H9 (cell line): ENCODE data around the gene XRN2. TPM values are rescaled to one million over a fixed set of nuclear protein-coding genes. Genes with fewer than 3 reads are reported as not detected.

Experiments used
- DNase-seq: peaks from one replicate; pipeline ENCODE4 v3.0.0-alpha.2; 2017
- H2AFZ ChIP-seq: one replicate; pipeline ENCODE4 v1.6.1; 2013; ENCODE audit warnings: mild to moderate bottlenecking, low read length, control low read depth, moderate library complexity
- H2AK5ac ChIP-seq: 2 replicates; pipeline ENCODE4 v1.6.1; 2013; ENCODE audit warnings: low read length, control low read depth, mixed read lengths; ENCODE audit not compliant: insufficient read length
- H2BK120ac ChIP-seq: one replicate; pipeline ENCODE4 v1.6.1; 2013; ENCODE audit warnings: low read depth, mild to moderate bottlenecking, low read length, control low read depth, inconsistent platforms; ENCODE audit not compliant: poor library complexity, severe bottlenecking
- H2BK12ac ChIP-seq: 2 replicates; pipeline ENCODE4 v1.6.1; 2013; ENCODE audit warnings: low read length, control low read depth, mixed read lengths, low read depth; ENCODE audit not compliant: insufficient read length
- H2BK15ac ChIP-seq: 2 replicates; pipeline ENCODE4 v1.6.1; 2013; ENCODE audit warnings: low read depth, low read length, control low read depth
- H2BK20ac ChIP-seq: one replicate; pipeline ENCODE4 v1.6.1; 2013; ENCODE audit warnings: low read depth, mild to moderate bottlenecking, low read length, control low read depth, inconsistent platforms; ENCODE audit not compliant: poor library complexity, severe bottlenecking
- H2BK5ac ChIP-seq: 2 replicates; pipeline ENCODE4 v1.6.1; 2013; ENCODE audit warnings: low read length, control low read depth, mixed read lengths; ENCODE audit not compliant: insufficient read length
- H3K14ac ChIP-seq: 2 replicates; pipeline ENCODE4 v1.6.1; 2013; ENCODE audit warnings: low read length, control low read depth; ENCODE audit not compliant: insufficient read depth
- H3K18ac ChIP-seq: 2 replicates; pipeline ENCODE4 v1.6.1; 2013; ENCODE audit warnings: low read depth, mild to moderate bottlenecking, mixed read lengths, low read length, control low read depth; ENCODE audit not compliant: insufficient read length
- H3K23ac ChIP-seq: 2 replicates; pipeline ENCODE4 v1.6.1; 2013; ENCODE audit warnings: low read length, control low read depth, mixed read lengths, low read depth; ENCODE audit not compliant: insufficient read length
- H3K23me2 ChIP-seq: 2 replicates; pipeline ENCODE4 v1.6.1; 2013; ENCODE audit warnings: low read depth, mild to moderate bottlenecking, mixed read lengths, low read length, control low read depth; ENCODE audit not compliant: insufficient read length, poor library complexity, severe bottlenecking
- H3K27ac ChIP-seq: 2 replicates; pipeline ENCODE4 v1.5.1; 2013; ENCODE audit warnings: low read length, control low read depth, mixed read lengths, low read depth; ENCODE audit not compliant: insufficient read length
- H3K27me3 ChIP-seq: 2 replicates; pipeline ENCODE4 v1.6.1; 2013; ENCODE audit warnings: low read length, control low read depth, inconsistent platforms; ENCODE audit not compliant: insufficient read depth
- H3K4ac ChIP-seq: 2 replicates; pipeline ENCODE4 v1.6.1; 2013; ENCODE audit warnings: low read depth, mild to moderate bottlenecking, control low read depth, inconsistent platforms, low read length, moderate library complexity
- H3K4me1 ChIP-seq: 2 replicates; pipeline ENCODE4 v1.6.1; 2013; ENCODE audit warnings: low read length, control low read depth, inconsistent platforms; ENCODE audit not compliant: insufficient read depth
- H3K4me2 ChIP-seq: 2 replicates; pipeline ENCODE4 v1.6.1; 2013; ENCODE audit warnings: low read length, control low read depth, mixed read lengths; ENCODE audit not compliant: insufficient read length, insufficient read depth
- H3K56ac ChIP-seq: 2 replicates; pipeline ENCODE4 v1.6.1; 2013; ENCODE audit warnings: low read depth, mild to moderate bottlenecking, mixed read lengths, low read length, control low read depth; ENCODE audit not compliant: insufficient read length
- H3K79me1 ChIP-seq: 2 replicates; pipeline ENCODE4 v1.6.1; 2013; ENCODE audit warnings: low read depth, mild to moderate bottlenecking, moderate library complexity, low read length, control low read depth, inconsistent platforms; ENCODE audit not compliant: insufficient read depth, poor library complexity, severe bottlenecking
- H3K79me2 ChIP-seq: 2 replicates; pipeline ENCODE4 v1.6.1; 2013; ENCODE audit warnings: low read length, control low read depth, inconsistent platforms; ENCODE audit not compliant: insufficient read depth
- H3K9ac ChIP-seq: 2 replicates; pipeline ENCODE4 v1.6.1; 2013; ENCODE audit warnings: low read length, control low read depth, mixed read lengths; ENCODE audit not compliant: insufficient read length; ENCODE audit errors: extremely low read depth
- H3K9me3 ChIP-seq: one replicate; pipeline ENCODE4 v1.6.1; 2013; ENCODE audit warnings: low read depth, low read length, inconsistent platforms; ENCODE audit not compliant: control insufficient read depth
- H3T11ph ChIP-seq: one replicate; pipeline ENCODE4 v1.6.1; 2013; ENCODE audit warnings: mild to moderate bottlenecking, low read length, control low read depth, inconsistent platforms
- H4K20me1 ChIP-seq: one replicate; pipeline ENCODE4 v1.6.1; 2013; ENCODE audit not compliant: control insufficient read depth, insufficient read length, insufficient read depth
- H4K5ac ChIP-seq: 2 replicates; pipeline ENCODE4 v1.6.1; 2013; ENCODE audit warnings: low read depth, mild to moderate bottlenecking, mixed read lengths, low read length, control low read depth; ENCODE audit not compliant: insufficient read length
- H4K8ac ChIP-seq: replicated peaks from 2 replicates; pipeline ENCODE4 v1.6.1; 2013; ENCODE audit warnings: low read length, control low read depth, mixed read lengths, low read depth; ENCODE audit not compliant: insufficient read length
- H4K91ac ChIP-seq: 2 replicates; pipeline ENCODE4 v1.6.1; 2013; ENCODE audit warnings: low read depth, mild to moderate bottlenecking, moderate library complexity, mixed read lengths, low read length, control low read depth; ENCODE audit not compliant: insufficient read length
- H3K27ac Mint-ChIP-seq, 3 experiments: 2 replicates in 2 of 3; 3 replicates in 1 of 3; pipeline ENCODE4 v1.8.0; 2020 to 2021; ENCODE audit warnings: mixed read lengths in 3 of 3, mild to moderate bottlenecking in 1 of 3, moderate library complexity in 1 of 3
- H3K27me3 Mint-ChIP-seq: 2 replicates; pipeline ENCODE4 v1.8.0; 2021; ENCODE audit warnings: low read depth, mild to moderate bottlenecking, moderate library complexity, mixed read lengths
- H3K36me3 Mint-ChIP-seq, 3 experiments: 2 replicates in 2 of 3; 3 replicates in 1 of 3; pipeline ENCODE4 v1.8.0; 2020 to 2021; ENCODE audit warnings: low read depth in 3 of 3, mixed read lengths in 3 of 3; ENCODE audit not compliant: insufficient read depth in 1 of 3
- H3K4me1 Mint-ChIP-seq, 2 experiments: 2 replicates each; pipeline ENCODE4 v1.8.0; 2020; ENCODE audit warnings: mixed read lengths in 2 of 2
- H3K4me3 Mint-ChIP-seq, 2 experiments: 2 replicates in 1 of 2; 3 replicates in 1 of 2; pipeline ENCODE4 v1.8.0; 2020 to 2021; ENCODE audit warnings: mild to moderate bottlenecking in 2 of 2, mixed read lengths in 2 of 2, moderate library complexity in 1 of 2
- H3K9me3 Mint-ChIP-seq, 2 experiments: 2 replicates in 1 of 2; 3 replicates in 1 of 2; pipeline ENCODE4 v1.8.0; 2020; ENCODE audit warnings: mild to moderate bottlenecking in 2 of 2, mixed read lengths in 2 of 2, moderate library complexity in 1 of 2
- WGBS: extraction: QIAGEN DNeasy Blood & Tissue Kit; methylation state at CpG from one replicate; pipeline ENCODE4 v1.1.7; 2013; ENCODE audit warnings: missing lambda C conversion rate, low lambda C conversion rate, mixed read lengths; ENCODE audit not compliant: insufficient read length; ENCODE audit errors: extremely low coverage; 5-methylcytosine and 5-hydroxymethylcytosine counted together
- total RNA-seq: library from RNA; stranded (reverse); gene quantifications from 2 replicates; pipeline ENCODE4 v1.2.1, GENCODE V29; 2021
- TF ChIP-seq, protein P1 (sequence below): fragments of 200-600 bp; sonication (generic); conservative IDR thresholded peaks from 3 replicates; pipeline ENCODE4 v1.8.0; 2021; ENCODE audit warnings: antibody characterized with exemption, mild to moderate bottlenecking

The XRN2 gene
- total RNA-seq, 1 experiment from 2014 or later, result 96.7 TPM

DNA sequence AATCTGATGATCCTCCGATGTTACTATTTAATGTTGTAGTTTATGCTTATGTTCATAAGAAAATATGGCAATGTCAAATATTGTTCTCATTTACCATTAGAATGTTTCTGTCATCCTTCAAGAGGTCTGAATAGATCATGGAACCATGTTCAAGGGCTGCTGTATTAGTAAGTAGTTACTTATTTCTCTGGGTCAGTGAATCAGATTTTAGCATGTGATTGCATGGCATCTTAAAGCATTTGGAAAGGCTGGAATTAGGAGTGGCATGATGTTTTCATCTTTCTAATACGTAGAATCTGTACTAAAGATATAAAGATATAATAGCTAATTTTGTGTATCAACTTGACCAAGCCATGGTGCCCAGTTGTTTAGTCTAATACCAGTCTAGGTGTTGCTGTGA lies 134.7 kb downstream of the XRN2 start:
- TF ChIP-seq, protein P1, sequence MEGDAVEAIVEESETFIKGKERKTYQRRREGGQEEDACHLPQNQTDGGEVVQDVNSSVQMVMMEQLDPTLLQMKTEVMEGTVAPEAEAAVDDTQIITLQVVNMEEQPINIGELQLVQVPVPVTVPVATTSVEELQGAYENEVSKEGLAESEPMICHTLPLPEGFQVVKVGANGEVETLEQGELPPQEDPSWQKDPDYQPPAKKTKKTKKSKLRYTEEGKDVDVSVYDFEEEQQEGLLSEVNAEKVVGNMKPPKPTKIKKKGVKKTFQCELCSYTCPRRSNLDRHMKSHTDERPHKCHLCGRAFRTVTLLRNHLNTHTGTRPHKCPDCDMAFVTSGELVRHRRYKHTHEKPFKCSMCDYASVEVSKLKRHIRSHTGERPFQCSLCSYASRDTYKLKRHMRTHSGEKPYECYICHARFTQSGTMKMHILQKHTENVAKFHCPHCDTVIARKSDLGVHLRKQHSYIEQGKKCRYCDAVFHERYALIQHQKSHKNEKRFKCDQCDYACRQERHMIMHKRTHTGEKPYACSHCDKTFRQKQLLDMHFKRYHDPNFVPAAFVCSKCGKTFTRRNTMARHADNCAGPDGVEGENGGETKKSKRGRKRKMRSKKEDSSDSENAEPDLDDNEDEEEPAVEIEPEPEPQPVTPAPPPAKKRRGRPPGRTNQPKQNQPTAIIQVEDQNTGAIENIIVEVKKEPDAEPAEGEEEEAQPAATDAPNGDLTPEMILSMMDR, result no peak
- Histone ChIP-seq H3K23me2 (no peaks in the 10 kb centered on the region), H3K14ac (no peak overlapping the region), H3K4me2 (no peak overlapping the region), H2BK15ac (no peak overlapping the region), H3K23ac (no peak overlapping the region), H3K27me3 (no peaks in the 10 kb centered on the region), H2AK5ac (no peak overlapping the region), H3K4me1 (peaks cover 3% of the 10 kb centered on the region; the same call in 1 of the 2 replicates), H4K5ac (no peak overlapping the region), H3K18ac (no peak overlapping the region), H3T11ph (no peak overlapping the region), H4K20me1 (no peaks in the 10 kb centered on the region), H2BK12ac (no peak overlapping the region), H3K9me3 (no peaks in the 10 kb centered on the region), H2BK120ac (no peak overlapping the region), H4K8ac (no peak overlapping the region), H3K56ac (no peak overlapping the region), H3K4ac (no peak overlapping the region), H3K79me2 (no peaks in the 10 kb centered on the region), H3K27ac (no peak overlapping the region), H2BK5ac (no peak overlapping the region), H3K79me1 (no peaks in the 10 kb centered on the region), H3K9ac (no peak overlapping the region), H2BK20ac (no peak overlapping the region), H2AFZ (no peak overlapping the region), H4K91ac (no peak overlapping the region)
- H3K27me3 Mint-ChIP-seq, result peaks cover 7% of the 10 kb centered on the region
- peaks cover 6% of the 10 kb centered on the region in 2 experiments for H3K4me1 Mint-ChIP-seq
- DNase-seq, result no peak
- no peaks in the 10 kb centered on the region for H3K36me3 Mint-ChIP-seq
- no CpG with 5 or more reads among the region's 2 CpGs for WGBS
- no peak overlapping the region for H3K4me3 Mint-ChIP-seq
- H3K27ac Mint-ChIP-seq, result no peak overlapping the region
- no peaks in the 10 kb centered on the region for H3K9me3 Mint-ChIP-seq

Other genes with a start within 250 kb of the XRN2 start
- 0.24 and 0.90 TPM in 2 replicates for gene LINC00237, start 197.0 kb upstream of the XRN2 start, total RNA-seq
- 29.3 and 41.0 TPM in 2 replicates for gene KIZ, start 177.2 kb upstream of the XRN2 start, total RNA-seq
- 0.13 and 0.15 TPM in 2 replicates for gene NKX2-4, start 94.2 kb downstream of the XRN2 start, total RNA-seq
- gene NKX2-2, start 210.7 kb downstream of the XRN2 start, total RNA-seq, result 0.11 TPM in 1 of 2 replicates, not detected in the other